Uterus (tissue), 2 donors: Measurements from ENCODE around the gene TRIM74.
"Not testable (repeated sequence)": the region's sequence is repeated elsewhere in the genome, so short reads cannot be mapped to it uniquely, and the experiment has no call there.

Experiments
- CTCF ChIP-seq, 4 experiments: fragments of 200-600 bp in 2 of 4; fragments of 450-650 bp in 2 of 4; sonication (generic) in 2 of 4; IDR thresholded peaks; one replicate each; pipeline ENCODE4 v1.5.1; 2016 to 2019; ENCODE audit warnings: antibody characterized with exemption in 4 of 4, mild to moderate bottlenecking in 2 of 4, moderate library complexity in 1 of 4
- POLR2A ChIP-seq, 2 donors: fragments of 450-650 bp; IDR thresholded peaks; one replicate each; pipeline ENCODE4 v1.6.1; 2016; ENCODE audit warnings: antibody characterized with exemption in 2 of 2, mild to moderate bottlenecking in 1 of 2, moderate library complexity in 1 of 2

DNA sequence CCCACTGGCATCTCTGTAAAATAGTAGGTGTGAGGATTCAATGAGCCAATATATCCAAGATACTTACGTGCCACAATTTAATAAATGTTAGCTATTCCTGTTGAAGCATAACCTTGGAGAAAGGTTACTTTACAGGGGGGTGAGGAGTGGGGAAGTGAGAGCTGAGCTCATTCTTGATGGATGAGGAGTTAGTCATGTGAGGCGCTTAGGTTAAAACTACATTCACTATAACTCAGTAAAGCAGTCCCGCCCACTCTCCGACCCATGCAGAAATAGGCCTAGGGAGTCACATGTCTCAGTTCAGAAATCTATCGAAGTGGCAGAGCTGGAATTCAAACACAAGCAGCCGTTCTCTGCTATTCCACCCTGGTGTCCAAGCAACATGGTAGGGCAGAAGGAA lies 18.8 kb downstream of the TRIM74 start:
- not testable (repeated sequence) for TF ChIP-seq CTCF, POLR2A (IDR thresholded peaks at IDR 0.05)
